Endodermal cell (in vitro differentiated cells): ENCODE measurements around the gene LDLRAD4. TPM values are rescaled to one million over a fixed set of nuclear protein-coding genes. Genes with fewer than 3 reads are reported as not detected.
A peak's percentile ranks its signal among the peaks of the same experiment; 100 is the strongest.

Experiments
- DNase-seq: peaks from one replicate; pipeline ENCODE4 v3.0.0-alpha.2; 2017
- H3K27ac ChIP-seq: 2 replicates; pipeline ENCODE4 v1.5.1; 2013; ENCODE audit warnings: mild to moderate bottlenecking, low read depth, low read length, moderate library complexity
- H3K27me3 ChIP-seq: 2 replicates; pipeline ENCODE4 v1.6.1; 2013; ENCODE audit warnings: mild to moderate bottlenecking, low read length, moderate library complexity; ENCODE audit not compliant: insufficient read depth, control insufficient read depth, poor library complexity, severe bottlenecking
- H3K36me3 ChIP-seq: 2 replicates; pipeline ENCODE4 v1.7.0; 2013; ENCODE audit warnings: mild to moderate bottlenecking, low read length, moderate library complexity; ENCODE audit not compliant: control insufficient read depth, insufficient read depth
- H3K4me1 ChIP-seq: one replicate; pipeline ENCODE4 v1.7.0; 2013; ENCODE audit warnings: low read length; ENCODE audit not compliant: control insufficient read depth, insufficient read depth
- H3K4me3 ChIP-seq: 2 replicates; pipeline ENCODE4 v1.5.1; 2013; ENCODE audit warnings: mild to moderate bottlenecking, low read length, moderate library complexity
- H3K9ac ChIP-seq: 2 replicates; pipeline ENCODE4 v1.6.1; 2013; ENCODE audit warnings: mild to moderate bottlenecking, low read length, moderate library complexity; ENCODE audit not compliant: poor library complexity, severe bottlenecking; ENCODE audit errors: extremely low read depth
- H3K9me3 ChIP-seq: 2 replicates; pipeline ENCODE4 v1.6.1; 2013; ENCODE audit warnings: mild to moderate bottlenecking, low read length, moderate library complexity; ENCODE audit not compliant: control insufficient read depth
- H3K27ac Mint-ChIP-seq: 2 replicates; pipeline ENCODE4 v1.8.0; 2020; ENCODE audit warnings: mixed read lengths
- H3K27me3 Mint-ChIP-seq: 2 replicates; pipeline ENCODE4 v1.8.0; 2021; ENCODE audit warnings: mild to moderate bottlenecking, mixed read lengths; ENCODE audit not compliant: insufficient read depth
- H3K36me3 Mint-ChIP-seq: 2 replicates; pipeline ENCODE4 v1.8.0; 2020; ENCODE audit warnings: low read depth, mixed read lengths
- H3K4me1 Mint-ChIP-seq: 2 replicates; pipeline ENCODE4 v1.8.0; 2020; ENCODE audit warnings: mixed read lengths
- H3K4me3 Mint-ChIP-seq: 2 replicates; pipeline ENCODE4 v1.8.0; 2020; ENCODE audit warnings: mild to moderate bottlenecking, moderate library complexity, mixed read lengths
- H3K9me3 Mint-ChIP-seq: 2 replicates; pipeline ENCODE4 v1.8.0; 2020; ENCODE audit warnings: mild to moderate bottlenecking, mixed read lengths
- WGBS, 2 experiments: methylation state at CpG; one replicate each; pipeline versions ENCODE4 v1.1.5 to v1.1.7; 2013; ENCODE audit warnings: missing lambda C conversion rate in 2 of 2, mixed read lengths in 1 of 2; ENCODE audit not compliant: insufficient coverage in 1 of 2, insufficient read length in 1 of 2; 5-methylcytosine and 5-hydroxymethylcytosine counted together
- total RNA-seq, 2 donors: library from RNA; stranded (reverse); fragmentation: NEBNext Ultra II Directional in 1 of 2; extraction: Animal tissue kit (Norgen Biotek cat#: 25700) in 1 of 2; gene quantifications; 2 replicates in 1 of 2; 3 replicates in 1 of 2; pipeline ENCODE4 v1.2.1, GENCODE V29; 2021
- TF ChIP-seq, protein P1 (sequence below): fragments of 200-600 bp; sonication (generic); conservative IDR thresholded peaks from 2 replicates; pipeline ENCODE4 v1.5.0; 2021; ENCODE audit warnings: antibody characterized with exemption, mild to moderate bottlenecking

Gene LDLRAD4
- total RNA-seq, 2 donors from 2014 or later, result 14.9 to 15.1 TPM

DNA sequence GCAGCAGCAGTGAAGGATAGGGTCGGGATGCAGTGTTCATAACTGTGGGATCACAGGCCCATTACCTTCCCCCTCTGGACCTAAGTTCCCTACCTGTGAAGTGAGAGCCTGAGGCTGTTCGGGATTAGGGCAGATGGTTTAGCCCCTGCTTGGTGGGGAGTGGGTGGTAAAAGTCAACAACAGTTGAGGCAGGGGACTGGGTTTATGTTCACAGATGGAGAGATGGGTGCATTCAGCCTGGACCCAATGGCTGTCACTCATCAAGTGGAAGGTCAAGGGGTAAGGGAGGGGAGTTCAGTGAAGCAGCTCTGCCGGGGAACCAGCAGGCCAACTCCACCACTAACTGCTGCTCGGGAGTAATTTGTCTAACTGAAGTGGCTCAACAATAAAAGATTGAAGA, 327.4 kb downstream of the LDLRAD4 start:
- DNase-seq, result no peak
- WGBS, 2 experiments, result 88% methylated on average over 4 of the region's 4 CpGs; no CpG with 5 or more reads in 1 of the 2 experiments

DNA sequence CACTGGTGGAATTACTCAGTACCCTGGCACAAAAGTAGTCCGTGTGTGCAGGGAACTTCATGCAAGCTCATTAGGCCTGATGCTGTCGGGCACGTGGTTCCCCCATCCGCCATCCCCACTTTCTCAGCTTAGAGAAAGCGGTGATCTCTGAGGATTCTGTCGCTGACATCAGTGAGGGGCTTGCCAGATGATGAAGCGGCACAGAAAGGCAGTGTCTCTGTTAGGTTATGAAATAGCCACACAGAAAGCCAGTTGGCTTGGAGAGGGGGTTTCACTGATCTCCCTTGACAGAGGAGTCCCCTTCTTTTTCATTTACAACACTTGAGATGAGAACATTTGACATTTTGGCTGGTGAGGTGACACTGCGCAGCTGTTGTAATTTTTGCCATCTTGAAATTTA, 328.1 kb downstream of the LDLRAD4 start:
- DNase-seq, result no peak
- no peak overlapping the region for H3K4me3 Mint-ChIP-seq
- TF ChIP-seq, protein P1, sequence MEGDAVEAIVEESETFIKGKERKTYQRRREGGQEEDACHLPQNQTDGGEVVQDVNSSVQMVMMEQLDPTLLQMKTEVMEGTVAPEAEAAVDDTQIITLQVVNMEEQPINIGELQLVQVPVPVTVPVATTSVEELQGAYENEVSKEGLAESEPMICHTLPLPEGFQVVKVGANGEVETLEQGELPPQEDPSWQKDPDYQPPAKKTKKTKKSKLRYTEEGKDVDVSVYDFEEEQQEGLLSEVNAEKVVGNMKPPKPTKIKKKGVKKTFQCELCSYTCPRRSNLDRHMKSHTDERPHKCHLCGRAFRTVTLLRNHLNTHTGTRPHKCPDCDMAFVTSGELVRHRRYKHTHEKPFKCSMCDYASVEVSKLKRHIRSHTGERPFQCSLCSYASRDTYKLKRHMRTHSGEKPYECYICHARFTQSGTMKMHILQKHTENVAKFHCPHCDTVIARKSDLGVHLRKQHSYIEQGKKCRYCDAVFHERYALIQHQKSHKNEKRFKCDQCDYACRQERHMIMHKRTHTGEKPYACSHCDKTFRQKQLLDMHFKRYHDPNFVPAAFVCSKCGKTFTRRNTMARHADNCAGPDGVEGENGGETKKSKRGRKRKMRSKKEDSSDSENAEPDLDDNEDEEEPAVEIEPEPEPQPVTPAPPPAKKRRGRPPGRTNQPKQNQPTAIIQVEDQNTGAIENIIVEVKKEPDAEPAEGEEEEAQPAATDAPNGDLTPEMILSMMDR, result no peak

More for the DNA sequence above, 327.4 kb downstream of the LDLRAD4 start:
- Histone ChIP-seq H3K4me3 (no peak overlapping the region), H3K9me3 (peaks cover 6% of the 10 kb centered on the region), H3K27me3 (no peaks in the 10 kb centered on the region), H3K9ac (no peak overlapping the region), H3K27ac (no peak overlapping the region), H3K4me1 (peaks cover 6% of the 10 kb centered on the region), H3K36me3 (no peaks in the 10 kb centered on the region)
- peaks cover 30% of the 10 kb centered on the region for H3K4me1 Mint-ChIP-seq
- no peaks in the 10 kb centered on the region for H3K36me3 Mint-ChIP-seq
- no peak overlapping the region for H3K27ac Mint-ChIP-seq
- H3K4me3 Mint-ChIP-seq, result no peak overlapping the region
- H3K9me3 Mint-ChIP-seq, result peaks cover 4% of the 10 kb centered on the region
- no peaks in the 10 kb centered on the region for H3K27me3 Mint-ChIP-seq
- TF ChIP-seq, protein P1, result no peak

DNA sequence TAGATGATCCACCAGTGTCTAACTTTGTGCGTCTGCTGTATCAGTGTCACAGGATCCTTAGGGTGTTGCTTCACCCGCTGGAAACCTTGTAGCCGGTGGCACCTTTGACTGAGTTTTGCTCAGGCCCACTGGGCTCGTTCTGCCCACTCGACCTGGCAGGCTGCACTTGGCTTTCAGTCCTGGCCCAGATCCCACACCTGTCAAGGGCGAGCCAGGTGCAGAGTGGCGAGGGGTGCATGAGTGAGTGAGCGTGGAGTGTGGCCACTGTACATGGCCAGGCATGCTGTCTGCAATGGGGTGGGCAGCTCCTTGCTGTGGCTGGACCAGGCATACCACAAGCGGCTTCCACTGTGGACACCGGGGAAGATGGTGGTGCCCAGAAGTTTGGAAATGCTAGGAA, 328.8 kb downstream of the LDLRAD4 start:
- no peaks in the 10 kb centered on the region for H3K36me3 ChIP-seq
- no peak overlapping the region for H3K27ac ChIP-seq
- no peak overlapping the region for H3K4me3 ChIP-seq
- no peaks in the 10 kb centered on the region for H3K27me3 ChIP-seq
- TF ChIP-seq, protein P1, result no peak
- no peak overlapping the region for H3K9ac ChIP-seq
- H3K9me3 ChIP-seq, result peaks cover 6% of the 10 kb centered on the region
- WGBS, 2 experiments, result 80 to 83% methylated on average over 6 to 10 of the region's 10 CpGs
- H3K36me3 Mint-ChIP-seq, result no peaks in the 10 kb centered on the region
- peaks cover 4% of the 10 kb centered on the region for H3K9me3 Mint-ChIP-seq
- no peak overlapping the region for H3K27ac Mint-ChIP-seq
- DNase-seq, result peak; percentile 14
- peaks cover 27% of the 10 kb centered on the region for H3K4me1 Mint-ChIP-seq
- no peak overlapping the region for H3K4me3 Mint-ChIP-seq
- H3K27me3 Mint-ChIP-seq, result no peaks in the 10 kb centered on the region
- peaks cover 1% of the 10 kb centered on the region for H3K4me1 ChIP-seq

More for the DNA sequence above, 328.1 kb downstream of the LDLRAD4 start:
- Histone ChIP-seq H3K9me3 (peaks cover 6% of the 10 kb centered on the region), H3K4me1 (peaks cover 6% of the 10 kb centered on the region), H3K9ac (no peak overlapping the region), H3K36me3 (no peaks in the 10 kb centered on the region), H3K27ac (no peak overlapping the region), H3K27me3 (no peaks in the 10 kb centered on the region), H3K4me3 (no peak overlapping the region)
- Mint-ChIP-seq H3K27me3 (no peaks in the 10 kb centered on the region), H3K9me3 (peaks cover 4% of the 10 kb centered on the region), H3K36me3 (no peaks in the 10 kb centered on the region), H3K27ac (no peak overlapping the region), H3K4me1 (peaks cover 28% of the 10 kb centered on the region)
- 96 to 100% methylated on average over 2 to 8 of the region's 8 CpGs for WGBS, 2 experiments
